ENCODE results near the gene TEKT2.

DNA sequence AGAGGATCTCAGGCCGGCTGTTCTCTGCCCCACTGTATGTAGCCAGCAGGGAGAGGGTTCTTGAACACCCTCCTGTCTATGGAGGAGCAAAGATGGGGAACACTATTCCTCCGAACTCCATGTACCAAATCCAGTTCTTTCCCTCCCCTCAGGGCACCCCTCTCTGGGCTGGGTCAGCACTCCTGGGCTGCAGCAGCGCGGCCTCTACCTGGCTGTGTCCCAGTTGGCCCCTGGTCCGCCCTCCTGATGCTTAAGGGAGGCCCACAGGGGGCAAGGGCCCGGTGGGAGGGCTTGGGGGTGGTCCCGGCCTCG lies 4.3 kb downstream of the TEKT2 start:
- TF ChIP-seq, protein P1, sequence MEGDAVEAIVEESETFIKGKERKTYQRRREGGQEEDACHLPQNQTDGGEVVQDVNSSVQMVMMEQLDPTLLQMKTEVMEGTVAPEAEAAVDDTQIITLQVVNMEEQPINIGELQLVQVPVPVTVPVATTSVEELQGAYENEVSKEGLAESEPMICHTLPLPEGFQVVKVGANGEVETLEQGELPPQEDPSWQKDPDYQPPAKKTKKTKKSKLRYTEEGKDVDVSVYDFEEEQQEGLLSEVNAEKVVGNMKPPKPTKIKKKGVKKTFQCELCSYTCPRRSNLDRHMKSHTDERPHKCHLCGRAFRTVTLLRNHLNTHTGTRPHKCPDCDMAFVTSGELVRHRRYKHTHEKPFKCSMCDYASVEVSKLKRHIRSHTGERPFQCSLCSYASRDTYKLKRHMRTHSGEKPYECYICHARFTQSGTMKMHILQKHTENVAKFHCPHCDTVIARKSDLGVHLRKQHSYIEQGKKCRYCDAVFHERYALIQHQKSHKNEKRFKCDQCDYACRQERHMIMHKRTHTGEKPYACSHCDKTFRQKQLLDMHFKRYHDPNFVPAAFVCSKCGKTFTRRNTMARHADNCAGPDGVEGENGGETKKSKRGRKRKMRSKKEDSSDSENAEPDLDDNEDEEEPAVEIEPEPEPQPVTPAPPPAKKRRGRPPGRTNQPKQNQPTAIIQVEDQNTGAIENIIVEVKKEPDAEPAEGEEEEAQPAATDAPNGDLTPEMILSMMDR (conservative IDR thresholded peaks at IDR 0.05; ENCODE audit: low read length) = no peak
- TF ChIP-seq EZH2phosphoT487 (IDR thresholded peaks at IDR 0.05; ENCODE audit: borderline replicate concordance) = no peak

Data from Loucy (cell line).